ENCODE measurements around the gene ATP4A. TPM values are rescaled to one million over a fixed set of nuclear protein-coding genes. Genes with fewer than 3 reads are reported as not detected.
"Not testable (repeated sequence)": the region's sequence is repeated elsewhere in the genome, so short reads cannot be mapped to it uniquely, and the experiment has no call there.

Gene ATP4A
- total RNA-seq, 1 experiment from 2014 or later = 0.37 TPM

DNA sequence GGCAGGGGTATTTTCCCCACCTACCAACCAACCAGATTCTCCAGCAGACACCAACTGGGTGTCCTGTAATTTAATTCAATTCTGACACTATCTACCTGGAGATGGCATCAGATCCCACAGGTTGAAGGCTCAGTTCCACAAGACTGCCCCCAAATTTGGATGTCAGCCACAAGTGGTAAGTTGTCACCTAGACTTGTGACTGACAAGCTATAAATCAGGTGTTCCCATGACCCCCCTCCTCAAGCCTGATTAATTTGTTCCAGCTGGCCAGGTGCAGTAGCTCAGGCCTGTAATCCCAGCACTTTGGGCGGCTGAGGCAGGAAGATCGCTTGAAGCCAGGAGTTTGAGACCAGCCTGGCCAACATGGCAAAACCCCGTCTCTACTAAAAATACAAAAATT is 38.5 kb upstream of the ATP4A start:
- Histone ChIP-seq H4K20me1 (ENCODE audit: insufficient read depth, low read depth, low read length) (no peaks in the 10 kb centered on the region), H3K27ac (ENCODE audit: low read length) (no peak overlapping the region), H3K27me3 (ENCODE audit: low read length) (no peaks in the 10 kb centered on the region), H3K79me2 (ENCODE audit: low read length) (no peaks in the 10 kb centered on the region), H3K9me2 (replicated peaks; ENCODE audit: insufficient read depth, low read length) (no peaks in the 10 kb centered on the region), H2AFZ (ENCODE audit: low read length) (no peak overlapping the region), H3K9ac (ENCODE audit: low read length) (no peak overlapping the region), H3K4me2 (ENCODE audit: low read depth, low read length, poor library complexity, severe bottlenecking) (no peak overlapping the region), H3K9me3 (ENCODE audit: low read length) (0 out of 2 replicates have a peak, but pooled peaks cover 4% of the 10 kb centered on the region), H3K4me1 (ENCODE audit: low read length) (no peaks in the 10 kb centered on the region), H3K4me3 (ENCODE audit: low read length) (no peak overlapping the region), H3K36me3 (ENCODE audit: insufficient read depth, low read length) (no peaks in the 10 kb centered on the region)
- no peak for DNase-seq

DNA sequence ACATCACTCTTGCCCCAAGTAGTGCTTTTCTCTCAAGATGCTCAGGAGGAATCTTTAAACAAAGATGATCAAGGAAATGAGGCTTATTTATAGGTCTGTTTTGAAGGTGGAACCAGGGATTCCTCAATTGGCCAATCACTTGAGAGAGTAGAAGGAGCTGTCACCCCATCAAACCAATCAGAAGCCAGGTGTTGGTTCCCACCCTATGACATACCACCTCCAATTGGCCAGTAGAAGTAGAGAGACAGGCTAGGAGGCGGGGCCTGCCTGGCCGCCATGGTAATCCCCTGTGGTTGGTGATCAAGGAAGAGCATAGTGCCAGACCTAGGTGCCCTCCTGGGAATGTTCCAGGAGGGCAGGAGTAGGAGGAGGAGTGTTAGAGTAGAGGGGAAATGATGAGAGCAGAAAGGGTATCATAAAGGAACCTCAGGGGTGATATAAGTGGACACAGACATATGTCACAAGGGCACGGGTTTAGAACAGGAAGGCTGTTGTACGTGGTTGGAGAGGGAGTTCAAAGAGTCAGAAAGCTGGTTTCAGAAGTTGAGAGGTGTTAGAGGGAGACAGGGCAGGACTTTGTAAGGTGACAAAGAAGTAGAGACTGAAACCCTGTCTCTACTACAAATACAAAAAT is 33.0 kb upstream of the ATP4A start:
- peak overlapping the region; percentile 45; the same call in 1 of the 2 replicates for H2AFZ ChIP-seq (ENCODE audit: low read length)
- H4K20me1 ChIP-seq (ENCODE audit: insufficient read depth, low read depth, low read length) = no peaks in the 10 kb centered on the region
- H3K9me2 ChIP-seq (replicated peaks; ENCODE audit: insufficient read depth, low read length) = no peaks in the 10 kb centered on the region
- no peak overlapping the region for H3K4me2 ChIP-seq (ENCODE audit: low read depth, low read length, poor library complexity, severe bottlenecking)
- no peaks in the 10 kb centered on the region for H3K27me3 ChIP-seq (ENCODE audit: low read length)
- H3K9me3 ChIP-seq (ENCODE audit: low read length) = no peaks in the 10 kb centered on the region
- no peaks in the 10 kb centered on the region for H3K79me2 ChIP-seq (ENCODE audit: low read length)
- no peaks in the 10 kb centered on the region for H3K4me1 ChIP-seq (ENCODE audit: low read length)
- peak; percentile 79 for DNase-seq
- H3K27ac ChIP-seq (ENCODE audit: low read length) = no peak overlapping the region
- H3K36me3 ChIP-seq (ENCODE audit: insufficient read depth, low read length) = no peaks in the 10 kb centered on the region
- no peak overlapping the region for H3K4me3 ChIP-seq (ENCODE audit: low read length)
- H3K9ac ChIP-seq (ENCODE audit: low read length) = no peak overlapping the region

GRCh38 chr19:35595928-35596327 is 32.5 kb upstream of the ATP4A start:
- H3K9me2 ChIP-seq (replicated peaks; ENCODE audit: insufficient read depth, low read length) = no peaks in the 10 kb centered on the region
- DNase-seq = no peak
- no peaks in the 10 kb centered on the region for H3K36me3 ChIP-seq (ENCODE audit: insufficient read depth, low read length)
- no peaks in the 10 kb centered on the region for H3K27me3 ChIP-seq (ENCODE audit: low read length)
- H3K79me2 ChIP-seq (ENCODE audit: low read length) = no peaks in the 10 kb centered on the region
- no peak overlapping the region for H3K4me3 ChIP-seq (ENCODE audit: low read length)
- H3K4me1 ChIP-seq (ENCODE audit: low read length) = no peaks in the 10 kb centered on the region
- H3K9me3 ChIP-seq (ENCODE audit: low read length) = no peaks in the 10 kb centered on the region
- no peak overlapping the region for H3K27ac ChIP-seq (ENCODE audit: low read length)
- no peaks in the 10 kb centered on the region for H4K20me1 ChIP-seq (ENCODE audit: insufficient read depth, low read depth, low read length)
- H3K9ac ChIP-seq (ENCODE audit: low read length) = no peak overlapping the region
- no peak overlapping the region for H3K4me2 ChIP-seq (ENCODE audit: low read depth, low read length, poor library complexity, severe bottlenecking)
- no peak overlapping the region for H2AFZ ChIP-seq (ENCODE audit: low read length)

GRCh38 chr19:35595026-35595425 is 31.6 kb upstream of the ATP4A start:
- H2AFZ ChIP-seq (ENCODE audit: low read length); H4K20me1 ChIP-seq (ENCODE audit: insufficient read depth, low read depth, low read length); DNase-seq; H3K79me2 ChIP-seq (ENCODE audit: low read length); H3K9me3 ChIP-seq (ENCODE audit: low read length); H3K27ac ChIP-seq (ENCODE audit: low read length); H3K36me3 ChIP-seq (ENCODE audit: insufficient read depth, low read length); H3K27me3 ChIP-seq (ENCODE audit: low read length); H3K9me2 ChIP-seq (replicated peaks; ENCODE audit: insufficient read depth, low read length); H3K9ac ChIP-seq (ENCODE audit: low read length); H3K4me3 ChIP-seq (ENCODE audit: low read length); H3K4me1 ChIP-seq (ENCODE audit: low read length); H3K4me2 ChIP-seq (ENCODE audit: low read depth, low read length, poor library complexity, severe bottlenecking): not testable (repeated sequence)

- DNase-seq = peak; percentile 77
- H3K4me2 ChIP-seq (ENCODE audit: low read depth, low read length, poor library complexity, severe bottlenecking) = no peak overlapping the region
Observed at GRCh38 chr19:35592226-35592625, 28.8 kb upstream of the ATP4A start.

DNA sequence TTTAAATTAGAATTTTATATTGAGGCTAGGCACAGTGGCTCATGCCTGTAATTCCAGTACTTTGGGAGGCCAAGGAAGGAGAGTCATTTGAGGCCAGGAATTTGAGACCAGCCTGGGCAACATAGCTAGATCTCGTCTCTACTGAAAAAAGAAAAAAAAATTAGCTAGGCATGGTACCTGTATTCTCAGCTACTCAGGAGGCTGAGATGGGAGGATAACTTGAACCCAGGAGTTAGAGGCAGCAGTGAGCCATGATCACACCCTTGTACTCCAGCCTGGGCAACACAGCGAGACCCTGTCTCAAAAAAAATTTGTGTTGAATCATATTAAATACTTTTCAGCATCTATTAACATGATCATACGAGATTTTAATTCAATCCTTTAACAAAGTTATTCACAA is 27.4 kb upstream of the ATP4A start:
- Histone ChIP-seq H3K27me3 (ENCODE audit: low read length) (no peaks in the 10 kb centered on the region), H3K9me2 (replicated peaks; ENCODE audit: insufficient read depth, low read length) (no peaks in the 10 kb centered on the region), H3K4me3 (ENCODE audit: low read length) (no peak overlapping the region), H4K20me1 (ENCODE audit: insufficient read depth, low read depth, low read length) (no peaks in the 10 kb centered on the region), H3K79me2 (ENCODE audit: low read length) (no peaks in the 10 kb centered on the region), H3K9ac (ENCODE audit: low read length) (no peak overlapping the region), H3K4me2 (ENCODE audit: low read depth, low read length, poor library complexity, severe bottlenecking) (no peak overlapping the region), H3K27ac (ENCODE audit: low read length) (no peak overlapping the region), H2AFZ (ENCODE audit: low read length) (no peak overlapping the region), H3K36me3 (ENCODE audit: insufficient read depth, low read length) (no peaks in the 10 kb centered on the region), H3K9me3 (ENCODE audit: low read length) (no peaks in the 10 kb centered on the region), H3K4me1 (ENCODE audit: low read length) (no peaks in the 10 kb centered on the region)
- no peak for DNase-seq

More at GRCh38 chr19:35592226-35592625, 28.8 kb upstream of the ATP4A start:
- Histone ChIP-seq H3K9ac (ENCODE audit: low read length) (no peak overlapping the region), H3K27me3 (ENCODE audit: low read length) (no peaks in the 10 kb centered on the region), H2AFZ (ENCODE audit: low read length) (no peak overlapping the region), H3K4me1 (ENCODE audit: low read length) (no peaks in the 10 kb centered on the region), H3K27ac (ENCODE audit: low read length) (no peak overlapping the region), H3K9me3 (ENCODE audit: low read length) (no peaks in the 10 kb centered on the region), H3K36me3 (ENCODE audit: insufficient read depth, low read length) (no peaks in the 10 kb centered on the region), H3K79me2 (ENCODE audit: low read length) (no peaks in the 10 kb centered on the region), H4K20me1 (ENCODE audit: insufficient read depth, low read depth, low read length) (no peaks in the 10 kb centered on the region), H3K9me2 (replicated peaks; ENCODE audit: insufficient read depth, low read length) (no peaks in the 10 kb centered on the region), H3K4me3 (ENCODE audit: low read length) (no peak overlapping the region)

- no peaks in the 10 kb centered on the region for H3K27me3 ChIP-seq (ENCODE audit: low read length)
- no peaks in the 10 kb centered on the region for H3K36me3 ChIP-seq (ENCODE audit: insufficient read depth, low read length)
- no peaks in the 10 kb centered on the region for H3K9me3 ChIP-seq (ENCODE audit: low read length)
- H3K9me2 ChIP-seq (replicated peaks; ENCODE audit: insufficient read depth, low read length) = no peaks in the 10 kb centered on the region
- no peak for DNase-seq
- no peak overlapping the region for H3K27ac ChIP-seq (ENCODE audit: low read length)
- no peak overlapping the region for H3K4me2 ChIP-seq (ENCODE audit: low read depth, low read length, poor library complexity, severe bottlenecking)
- no peaks in the 10 kb centered on the region for H3K4me1 ChIP-seq (ENCODE audit: low read length)
- H3K9ac ChIP-seq (ENCODE audit: low read length) = no peak overlapping the region
- no peaks in the 10 kb centered on the region for H4K20me1 ChIP-seq (ENCODE audit: insufficient read depth, low read depth, low read length)
- no peak overlapping the region for H2AFZ ChIP-seq (ENCODE audit: low read length)
- no peaks in the 10 kb centered on the region for H3K79me2 ChIP-seq (ENCODE audit: low read length)
- H3K4me3 ChIP-seq (ENCODE audit: low read length) = no peak overlapping the region
Observed at GRCh38 chr19:35587321-35587720, 23.9 kb upstream of the ATP4A start.

GRCh38 chr19:35585848-35586247 is 22.4 kb upstream of the ATP4A start, which contains the start of gene PMIS2:
TSS of gene PMIS2 (plus strand) at chr19:35586173. CDS start at chr19:35586260, 87 bp downstream.
- Histone ChIP-seq H3K9me2 (replicated peaks; ENCODE audit: insufficient read depth, low read length) (no peaks in the 10 kb centered on the region), H3K9me3 (ENCODE audit: low read length) (no peaks in the 10 kb centered on the region), H3K4me2 (ENCODE audit: low read depth, low read length, poor library complexity, severe bottlenecking) (no peak within 1 kb of the TSS), H3K4me1 (ENCODE audit: low read length) (no peaks in the 10 kb centered on the region), H3K9ac (ENCODE audit: low read length) (no peak within 1 kb of the TSS), H3K79me2 (ENCODE audit: low read length) (no peaks in the 10 kb centered on the region), H2AFZ (ENCODE audit: low read length) (no peak within 1 kb of the TSS), H3K4me3 (ENCODE audit: low read length) (no peak within 1 kb of the TSS), H3K27me3 (ENCODE audit: low read length) (no peaks in the 10 kb centered on the region), H4K20me1 (ENCODE audit: insufficient read depth, low read depth, low read length) (no peaks in the 10 kb centered on the region), H3K27ac (ENCODE audit: low read length) (no peak within 1 kb of the TSS), H3K36me3 (ENCODE audit: insufficient read depth, low read length) (no peaks in the 10 kb centered on the region)
- DNase-seq = peak; percentile 82

Data from Karpas-422 (cell line).